HG03066 (cell line): Measurements from ENCODE around the gene TPRG1.

Experiments
- ATAC-seq: cut with Tn5 transposase; IDR thresholded peaks from one replicate; pipeline ENCODE4 v1.9.1; 2021; ENCODE audit warnings: low read depth; ENCODE audit not compliant: unreplicated experiment

Gene TPRG1

GRCh38 chr3:189276444-189277219 lies 104.9 kb downstream of the TPRG1 start:
- ATAC-seq: no peak

- ATAC-seq: no peak
These were observed 105.9 kb downstream of the TPRG1 start for GRCh38 chr3:189277711-189278110.

- no peak for ATAC-seq
These were observed 106.5 kb downstream of the TPRG1 start for GRCh38 chr3:189278221-189278620.

GRCh38 chr3:189282189-189282588 lies 110.4 kb downstream of the TPRG1 start:
- ATAC-seq: no peak

GRCh38 chr3:189282741-189283140 lies 111.0 kb downstream of the TPRG1 start:
- ATAC-seq: no peak

- no peak for ATAC-seq
These were observed 114.4 kb downstream of the TPRG1 start for GRCh38 chr3:189286188-189286587.

- no peak for ATAC-seq
These were observed 115.1 kb downstream of the TPRG1 start for GRCh38 chr3:189286916-189287315.

GRCh38 chr3:189288348-189289235 lies 116.8 kb downstream of the TPRG1 start:
- peak; percentile 93 for ATAC-seq

GRCh38 chr3:189289251-189289650 lies 117.5 kb downstream of the TPRG1 start:
- ATAC-seq: no peak

GRCh38 chr3:189292667-189293484 lies 121.1 kb downstream of the TPRG1 start:
- no peak for ATAC-seq

- no peak for ATAC-seq
These were observed 122.9 kb downstream of the TPRG1 start for GRCh38 chr3:189294649-189295048.

- no peak for ATAC-seq
These were observed 123.3 kb downstream of the TPRG1 start for GRCh38 chr3:189295089-189295488.

- no peak for ATAC-seq
These were observed 126.2 kb downstream of the TPRG1 start for GRCh38 chr3:189297932-189298331.

GRCh38 chr3:189298469-189299375 lies 127.0 kb downstream of the TPRG1 start:
- no peak for ATAC-seq

- no peak for ATAC-seq
These were observed 128.6 kb downstream of the TPRG1 start for GRCh38 chr3:189300345-189300744.

GRCh38 chr3:189301479-189301878 lies 129.7 kb downstream of the TPRG1 start:
- ATAC-seq: no peak

- no peak for ATAC-seq
These were observed 131.8 kb downstream of the TPRG1 start for GRCh38 chr3:189303584-189303983.

- no peak for ATAC-seq
These were observed 132.9 kb downstream of the TPRG1 start for GRCh38 chr3:189304465-189305351.

- ATAC-seq: no peak
These were observed 133.6 kb downstream of the TPRG1 start for GRCh38 chr3:189305412-189305811.
